Measurements from ENCODE around the gene ATP9B.

ATP9B gene

DNA sequence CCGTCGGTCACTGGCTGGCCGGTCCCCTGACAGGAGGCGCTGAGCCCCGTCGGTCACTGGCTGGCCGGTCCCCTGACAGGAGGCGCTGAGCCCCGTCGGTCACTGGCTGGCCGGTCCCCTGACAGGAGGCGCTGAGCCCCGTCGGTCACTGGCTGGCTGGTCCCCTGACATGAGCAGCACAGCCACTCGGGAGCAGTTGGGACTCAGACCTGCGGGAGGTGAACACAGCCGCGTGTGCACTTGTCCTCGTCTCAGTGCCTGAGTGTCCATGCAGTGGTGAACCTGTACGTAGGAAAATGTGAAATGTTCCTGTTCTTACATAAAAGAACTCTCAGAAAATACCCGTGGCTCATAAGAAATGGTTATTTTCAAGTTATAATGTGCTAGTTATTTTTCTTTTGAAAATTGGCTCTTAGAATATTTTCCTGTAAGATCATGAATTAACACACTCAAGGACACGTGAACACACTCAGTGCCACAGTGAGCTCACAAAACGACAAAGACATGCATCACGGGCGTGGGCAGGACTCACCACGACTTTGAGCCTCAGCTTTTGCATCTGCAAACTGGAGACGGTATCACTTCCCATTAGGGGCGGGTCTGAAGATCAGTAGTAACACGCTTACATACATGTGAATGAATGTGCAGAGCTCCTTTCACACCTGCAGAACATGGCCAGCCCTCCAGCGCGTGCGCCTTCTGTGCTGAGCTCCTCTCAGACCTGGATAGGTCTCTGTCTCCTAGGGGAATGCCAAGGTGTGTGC is 305.4 kb downstream of the ATP9B start:
- no peak for TF ChIP-seq POLR2AphosphoS5 (IDR thresholded peaks at IDR 0.05; ENCODE audit: low read depth, low read length)
- no peak for TF ChIP-seq FOXP2 (optimal IDR thresholded peaks at IDR 0.05; ENCODE audit: borderline replicate concordance, extremely low read depth, extremely low read length, insufficient read depth)
- TF ChIP-seq, protein P1, sequence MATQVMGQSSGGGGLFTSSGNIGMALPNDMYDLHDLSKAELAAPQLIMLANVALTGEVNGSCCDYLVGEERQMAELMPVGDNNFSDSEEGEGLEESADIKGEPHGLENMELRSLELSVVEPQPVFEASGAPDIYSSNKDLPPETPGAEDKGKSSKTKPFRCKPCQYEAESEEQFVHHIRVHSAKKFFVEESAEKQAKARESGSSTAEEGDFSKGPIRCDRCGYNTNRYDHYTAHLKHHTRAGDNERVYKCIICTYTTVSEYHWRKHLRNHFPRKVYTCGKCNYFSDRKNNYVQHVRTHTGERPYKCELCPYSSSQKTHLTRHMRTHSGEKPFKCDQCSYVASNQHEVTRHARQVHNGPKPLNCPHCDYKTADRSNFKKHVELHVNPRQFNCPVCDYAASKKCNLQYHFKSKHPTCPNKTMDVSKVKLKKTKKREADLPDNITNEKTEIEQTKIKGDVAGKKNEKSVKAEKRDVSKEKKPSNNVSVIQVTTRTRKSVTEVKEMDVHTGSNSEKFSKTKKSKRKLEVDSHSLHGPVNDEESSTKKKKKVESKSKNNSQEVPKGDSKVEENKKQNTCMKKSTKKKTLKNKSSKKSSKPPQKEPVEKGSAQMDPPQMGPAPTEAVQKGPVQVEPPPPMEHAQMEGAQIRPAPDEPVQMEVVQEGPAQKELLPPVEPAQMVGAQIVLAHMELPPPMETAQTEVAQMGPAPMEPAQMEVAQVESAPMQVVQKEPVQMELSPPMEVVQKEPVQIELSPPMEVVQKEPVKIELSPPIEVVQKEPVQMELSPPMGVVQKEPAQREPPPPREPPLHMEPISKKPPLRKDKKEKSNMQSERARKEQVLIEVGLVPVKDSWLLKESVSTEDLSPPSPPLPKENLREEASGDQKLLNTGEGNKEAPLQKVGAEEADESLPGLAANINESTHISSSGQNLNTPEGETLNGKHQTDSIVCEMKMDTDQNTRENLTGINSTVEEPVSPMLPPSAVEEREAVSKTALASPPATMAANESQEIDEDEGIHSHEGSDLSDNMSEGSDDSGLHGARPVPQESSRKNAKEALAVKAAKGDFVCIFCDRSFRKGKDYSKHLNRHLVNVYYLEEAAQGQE (IDR thresholded peaks at IDR 0.05; ENCODE audit: insufficient read depth in 1 of 2, low read depth in 2 of 2, low read length in 2 of 2): no peak
- TF ChIP-seq TAF1 (IDR thresholded peaks at IDR 0.05; ENCODE audit: borderline replicate concordance, insufficient read depth, low read length): no peak
- no peak for TF ChIP-seq SIN3A (IDR thresholded peaks at IDR 0.05; ENCODE audit: borderline replicate concordance, insufficient read depth, low read length)

DNA sequence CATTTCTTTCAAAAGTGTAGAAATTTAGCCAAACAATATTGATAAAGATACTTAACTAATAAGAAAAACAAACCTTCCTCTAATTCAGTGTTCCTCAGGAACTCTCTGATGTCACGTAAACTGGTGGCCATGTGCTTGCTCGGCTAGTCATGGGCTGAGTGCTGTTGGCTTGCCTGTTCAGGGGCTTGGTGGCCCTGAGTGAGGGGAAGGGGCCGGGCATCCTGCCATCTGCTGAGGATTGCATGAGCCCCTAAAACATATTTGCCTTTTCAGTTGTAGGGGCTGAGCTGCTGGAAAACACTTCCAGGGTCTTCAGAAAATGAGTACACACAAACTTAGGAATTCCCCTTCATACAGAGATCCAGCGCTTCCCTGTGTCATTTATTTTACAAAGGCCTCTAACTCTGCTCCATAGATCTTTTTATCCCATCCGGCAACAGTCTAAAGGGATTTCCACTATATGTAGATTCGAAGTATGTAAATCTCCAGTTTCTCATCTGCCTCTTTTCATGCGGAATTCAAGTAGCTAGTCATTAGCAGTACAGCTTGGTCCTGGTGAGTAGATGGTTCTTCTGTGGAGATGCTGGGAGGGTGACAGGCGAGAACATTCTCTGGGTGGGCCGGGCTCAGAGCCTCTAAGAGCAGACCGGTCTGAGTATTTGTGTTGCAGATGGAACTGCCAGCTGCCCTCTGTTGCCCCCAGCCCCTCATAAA is 306.4 kb downstream of the ATP9B start:
- no peak for TF ChIP-seq FOXP2 (optimal IDR thresholded peaks at IDR 0.05; ENCODE audit: borderline replicate concordance, extremely low read depth, extremely low read length, insufficient read depth)
- TF ChIP-seq POLR2AphosphoS5 (IDR thresholded peaks at IDR 0.05; ENCODE audit: low read depth, low read length): no peak
- TF ChIP-seq, protein P1 (IDR thresholded peaks at IDR 0.05; ENCODE audit: insufficient read depth in 1 of 2, low read depth in 2 of 2, low read length in 2 of 2): no peak
- no peak for TF ChIP-seq TAF1 (IDR thresholded peaks at IDR 0.05; ENCODE audit: borderline replicate concordance, insufficient read depth, low read length)
- TF ChIP-seq SIN3A (IDR thresholded peaks at IDR 0.05; ENCODE audit: borderline replicate concordance, insufficient read depth, low read length): no peak

DNA sequence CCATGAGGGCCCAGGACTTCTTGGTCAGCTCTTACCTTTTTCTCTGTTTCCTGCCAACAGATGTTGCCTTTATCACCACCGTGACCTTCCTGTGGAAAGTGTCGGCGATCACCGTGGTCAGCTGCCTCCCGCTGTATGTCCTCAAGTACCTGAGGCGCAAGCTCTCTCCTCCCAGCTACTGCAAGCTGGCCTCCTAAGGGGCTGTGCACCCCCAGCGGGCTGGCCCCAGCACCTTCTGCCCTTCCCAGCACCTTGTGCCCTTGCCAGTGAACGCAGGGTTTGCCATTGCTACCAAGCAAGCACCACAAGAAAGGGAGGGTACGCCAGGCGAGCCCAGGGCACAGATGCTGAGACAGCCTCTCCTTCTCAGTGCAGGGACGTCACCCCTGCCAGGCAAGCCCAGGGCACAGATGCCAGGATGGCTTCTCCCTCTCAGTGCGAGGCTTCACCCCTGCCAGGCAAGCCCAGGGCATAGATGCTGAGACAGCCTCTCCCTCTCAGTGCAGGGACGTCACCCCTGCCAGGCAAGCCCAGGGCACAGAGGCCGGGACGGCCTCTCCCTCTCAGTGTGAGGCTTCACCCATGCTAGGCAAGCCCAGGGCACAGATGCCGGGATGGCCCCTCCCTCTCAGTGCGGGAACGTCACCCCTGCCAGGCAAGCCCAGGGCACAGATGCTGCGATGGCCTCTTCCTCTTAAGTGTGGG is 308.1 kb downstream of the ATP9B start:
- TF ChIP-seq TAF1 (IDR thresholded peaks at IDR 0.05; ENCODE audit: borderline replicate concordance, insufficient read depth, low read length): no peak
- no peak for TF ChIP-seq SIN3A (IDR thresholded peaks at IDR 0.05; ENCODE audit: borderline replicate concordance, insufficient read depth, low read length)
- TF ChIP-seq, protein P1 (IDR thresholded peaks at IDR 0.05; ENCODE audit: insufficient read depth in 1 of 2, low read depth in 2 of 2, low read length in 2 of 2): no peak
- no peak for TF ChIP-seq POLR2AphosphoS5 (IDR thresholded peaks at IDR 0.05; ENCODE audit: low read depth, low read length)
- no peak for TF ChIP-seq FOXP2 (optimal IDR thresholded peaks at IDR 0.05; ENCODE audit: borderline replicate concordance, extremely low read depth, extremely low read length, insufficient read depth)

DNA sequence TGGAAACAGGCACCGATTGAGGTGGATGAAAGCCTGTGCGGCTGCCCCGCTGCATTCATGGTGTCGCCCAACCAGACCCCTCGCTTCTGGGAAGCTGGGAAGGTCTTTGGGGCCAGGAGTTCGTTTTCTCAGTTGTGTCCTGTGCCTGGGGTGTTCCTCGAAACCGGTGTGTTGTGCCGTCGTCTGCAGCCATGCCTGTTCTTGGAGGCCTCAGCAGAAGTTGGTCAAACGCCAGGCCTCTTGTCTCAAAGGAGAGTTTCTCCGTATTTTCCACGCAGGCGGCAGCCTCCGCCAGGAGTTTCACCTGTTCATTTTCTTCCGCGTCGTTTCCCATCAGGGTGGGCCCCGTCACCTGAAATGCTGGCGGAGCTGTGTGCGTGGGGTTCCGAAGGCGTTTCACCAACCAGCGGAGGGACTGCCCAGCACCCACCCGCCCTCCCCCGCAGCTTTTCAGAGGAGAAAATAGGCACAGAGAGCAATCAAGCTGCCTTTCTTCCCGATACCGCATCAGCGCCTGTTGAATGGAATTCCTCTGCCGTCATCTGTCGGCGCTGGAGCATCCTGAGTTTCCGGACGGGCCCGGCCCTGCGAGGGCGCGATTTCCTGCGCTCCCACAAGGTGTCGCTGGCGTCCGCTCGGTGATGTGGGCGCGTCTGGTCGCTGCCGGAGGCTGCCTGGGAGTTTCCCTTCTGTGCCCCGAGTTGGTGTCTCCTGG is 309.5 kb downstream of the ATP9B start:
- peak; percentile 92 for TF ChIP-seq FOXP2 (optimal IDR thresholded peaks at IDR 0.05; ENCODE audit: borderline replicate concordance, extremely low read depth, extremely low read length, insufficient read depth)
- TF ChIP-seq TAF1 (IDR thresholded peaks at IDR 0.05; ENCODE audit: borderline replicate concordance, insufficient read depth, low read length): no peak
- no peak for TF ChIP-seq SIN3A (IDR thresholded peaks at IDR 0.05; ENCODE audit: borderline replicate concordance, insufficient read depth, low read length)
